ENCODE measurements around the gene U2AF2. TPM values are rescaled to one million over a fixed set of nuclear protein-coding genes. Genes with fewer than 3 reads are reported as not detected.

U2AF2 gene
- total RNA-seq (2014; rRNA removed; shearing (Covaris generic)), result 239 and 262 TPM in 2 replicates

DNA sequence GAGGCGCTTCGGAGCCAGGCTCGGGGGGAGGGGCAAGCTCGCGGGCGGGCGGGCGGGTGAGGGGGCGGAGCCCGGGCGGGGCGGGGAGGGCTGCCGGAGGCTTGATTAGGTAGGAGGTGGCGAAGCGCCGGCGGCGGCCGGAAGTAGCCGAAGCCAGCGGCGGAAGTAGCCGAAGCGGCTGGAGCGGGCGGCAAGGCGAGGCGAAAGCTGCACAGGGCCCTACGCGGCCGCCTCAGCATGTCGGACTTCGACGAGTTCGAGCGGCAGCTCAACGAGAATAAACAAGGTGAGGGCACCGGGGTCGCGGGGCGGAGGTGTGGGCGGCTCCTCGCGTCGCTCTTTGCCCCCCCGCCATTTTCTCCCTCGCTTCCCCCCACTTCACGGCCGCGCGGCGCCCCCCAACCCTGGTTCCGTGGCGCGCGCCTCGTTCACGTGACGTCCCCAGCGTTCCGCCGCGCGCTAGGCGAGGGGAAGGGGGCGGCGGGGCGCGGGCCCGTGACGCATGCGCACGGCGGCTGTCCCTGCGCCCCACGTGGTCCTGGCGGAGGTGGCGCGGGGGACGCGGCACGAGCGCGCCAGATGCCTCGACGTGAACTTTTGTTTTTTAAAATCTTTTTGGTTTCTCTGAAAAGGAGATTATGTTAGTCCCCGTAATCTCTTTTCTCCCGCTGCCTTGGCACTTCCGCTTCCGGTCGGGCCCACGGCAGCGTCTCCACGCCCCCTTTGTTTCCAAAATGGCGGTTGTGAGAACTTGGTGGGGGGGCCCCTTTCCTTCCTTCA lies at the start of gene U2AF2:
U2AF2 (plus strand) TSS at position 168 of the 780 bp plus-strand sequence; CDS start at position 238, 70 bp downstream.
- DNase-seq (ENCODE audit: low spot score), result peak; percentile 94
- in situ Hi-C loops (cut with HindIII; ENCODE audit: low sequenced_read_pairs), result no loop called here

- DNase-seq (ENCODE audit: low spot score), result peak; percentile 94
- in situ Hi-C loops (cut with HindIII; ENCODE audit: low sequenced_read_pairs), result no loop called here
Measured at GRCh38 chr19:55605207-55605636, 49.6 kb upstream of the U2AF2 start.

- in situ Hi-C loops (cut with HindIII; ENCODE audit: low sequenced_read_pairs), result no loop called here
- peak; percentile 94 for DNase-seq (ENCODE audit: low spot score)
Measured at GRCh38 chr19:55605637-55606470, 49.0 kb upstream of the U2AF2 start, which contains the start of gene ZNF865. Gene ZNF865, plus strand, starts transcription at chr19:55605647. Its CDS starts 7,972 bp downstream, at chr19:55613619.

DNA sequence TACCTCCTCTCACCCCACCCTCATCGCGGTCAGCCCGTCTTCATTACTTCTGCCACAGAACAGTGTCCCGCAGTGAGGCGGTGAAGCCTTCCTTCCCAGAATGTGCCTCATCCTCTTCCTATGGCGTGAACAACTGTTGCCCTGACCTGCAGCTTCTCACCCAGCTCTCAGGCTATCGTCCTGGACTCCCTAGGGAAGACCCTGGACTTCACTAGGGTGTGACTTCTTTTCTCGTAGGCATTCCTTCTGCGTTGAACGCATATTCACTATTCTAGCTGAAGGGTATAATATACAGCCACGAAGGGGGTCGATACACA lies 48.4 kb upstream of the U2AF2 start:
- in situ Hi-C loops (cut with HindIII; ENCODE audit: low sequenced_read_pairs), result no loop called here
- DNase-seq (ENCODE audit: low spot score), result no peak

GRCh38 chr19:55606817-55607216 lies 48.0 kb upstream of the U2AF2 start:
- DNase-seq (ENCODE audit: low spot score), result no peak
- in situ Hi-C loops (cut with HindIII; ENCODE audit: low sequenced_read_pairs), result no loop called here

DNA sequence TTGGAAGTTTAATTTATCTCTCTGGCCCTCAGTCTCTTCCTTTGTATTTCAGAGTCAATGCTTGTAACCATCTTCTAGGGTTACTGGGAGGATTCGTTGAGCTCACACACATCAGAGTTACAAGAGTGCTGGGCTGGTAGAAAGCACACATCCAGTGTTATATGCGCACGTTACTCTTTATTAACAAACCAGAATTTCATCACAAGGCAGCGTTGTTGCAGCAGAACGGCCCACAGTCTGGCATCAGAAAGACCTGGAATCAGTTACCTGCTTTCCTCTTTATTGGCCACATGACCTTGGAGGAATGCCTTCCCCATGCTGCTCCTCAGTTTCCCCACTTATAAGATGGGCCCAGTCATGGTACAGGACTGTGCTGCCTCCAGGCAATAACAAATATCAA lies 45.5 kb upstream of the U2AF2 start:
- in situ Hi-C loops (cut with HindIII; ENCODE audit: low sequenced_read_pairs), result no loop called here
- DNase-seq (ENCODE audit: low spot score), result no peak

- no peak for DNase-seq (ENCODE audit: low spot score)
- in situ Hi-C loops (cut with HindIII; ENCODE audit: low sequenced_read_pairs), result no loop called here
Measured at GRCh38 chr19:55611300-55611982, 43.4 kb upstream of the U2AF2 start.

GRCh38 chr19:55611983-55612645 lies 42.7 kb upstream of the U2AF2 start:
- DNase-seq (ENCODE audit: low spot score), result no peak
- in situ Hi-C loops (cut with HindIII; ENCODE audit: low sequenced_read_pairs), result no loop called here

GRCh38 chr19:55613396-55613795 lies 41.4 kb upstream of the U2AF2 start:
- in situ Hi-C loops (cut with HindIII; ENCODE audit: low sequenced_read_pairs), result no loop called here
- DNase-seq (ENCODE audit: low spot score), result no peak

GRCh38 chr19:55613930-55614710 lies 40.7 kb upstream of the U2AF2 start:
- DNase-seq (ENCODE audit: low spot score), result no peak
- in situ Hi-C loops (cut with HindIII; ENCODE audit: low sequenced_read_pairs), result no loop called here

DNA sequence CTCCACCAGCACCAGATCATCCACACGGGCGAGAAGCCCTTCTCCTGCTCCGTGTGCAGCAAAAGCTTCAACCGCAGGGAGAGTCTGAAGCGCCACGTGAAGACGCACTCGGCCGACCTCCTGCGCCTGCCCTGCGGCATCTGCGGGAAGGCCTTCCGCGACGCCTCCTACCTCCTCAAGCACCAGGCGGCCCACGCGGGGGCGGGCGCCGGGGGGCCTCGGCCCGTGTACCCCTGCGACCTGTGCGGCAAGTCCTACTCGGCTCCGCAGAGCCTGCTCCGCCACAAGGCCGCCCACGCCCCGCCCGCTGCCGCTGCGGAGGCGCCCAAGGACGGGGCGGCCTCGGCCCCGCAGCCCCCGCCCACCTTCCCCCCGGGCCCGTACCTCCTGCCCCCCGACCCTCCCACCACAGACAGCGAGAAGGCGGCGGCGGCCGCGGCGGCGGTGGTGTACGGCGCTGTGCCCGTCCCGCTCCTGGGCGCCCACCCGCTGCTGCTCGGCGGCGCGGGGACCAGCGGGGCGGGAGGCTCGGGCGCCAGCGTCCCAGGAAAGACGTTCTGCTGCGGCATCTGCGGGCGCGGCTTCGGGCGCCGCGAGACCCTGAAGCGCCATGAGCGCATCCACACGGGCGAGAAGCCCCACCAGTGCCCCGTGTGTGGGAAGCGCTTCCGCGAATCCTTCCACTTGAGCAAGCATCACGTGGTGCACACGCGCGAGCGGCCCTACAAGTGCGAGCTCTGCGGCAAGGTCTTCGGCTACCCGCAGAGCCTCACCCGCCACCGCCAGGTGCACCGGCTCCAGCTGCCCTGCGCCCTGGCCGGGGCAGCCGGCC lies 39.9 kb upstream of the U2AF2 start:
- in situ Hi-C loops (cut with HindIII; ENCODE audit: low sequenced_read_pairs), result no loop called here
- no peak for DNase-seq (ENCODE audit: low spot score)

DNA sequence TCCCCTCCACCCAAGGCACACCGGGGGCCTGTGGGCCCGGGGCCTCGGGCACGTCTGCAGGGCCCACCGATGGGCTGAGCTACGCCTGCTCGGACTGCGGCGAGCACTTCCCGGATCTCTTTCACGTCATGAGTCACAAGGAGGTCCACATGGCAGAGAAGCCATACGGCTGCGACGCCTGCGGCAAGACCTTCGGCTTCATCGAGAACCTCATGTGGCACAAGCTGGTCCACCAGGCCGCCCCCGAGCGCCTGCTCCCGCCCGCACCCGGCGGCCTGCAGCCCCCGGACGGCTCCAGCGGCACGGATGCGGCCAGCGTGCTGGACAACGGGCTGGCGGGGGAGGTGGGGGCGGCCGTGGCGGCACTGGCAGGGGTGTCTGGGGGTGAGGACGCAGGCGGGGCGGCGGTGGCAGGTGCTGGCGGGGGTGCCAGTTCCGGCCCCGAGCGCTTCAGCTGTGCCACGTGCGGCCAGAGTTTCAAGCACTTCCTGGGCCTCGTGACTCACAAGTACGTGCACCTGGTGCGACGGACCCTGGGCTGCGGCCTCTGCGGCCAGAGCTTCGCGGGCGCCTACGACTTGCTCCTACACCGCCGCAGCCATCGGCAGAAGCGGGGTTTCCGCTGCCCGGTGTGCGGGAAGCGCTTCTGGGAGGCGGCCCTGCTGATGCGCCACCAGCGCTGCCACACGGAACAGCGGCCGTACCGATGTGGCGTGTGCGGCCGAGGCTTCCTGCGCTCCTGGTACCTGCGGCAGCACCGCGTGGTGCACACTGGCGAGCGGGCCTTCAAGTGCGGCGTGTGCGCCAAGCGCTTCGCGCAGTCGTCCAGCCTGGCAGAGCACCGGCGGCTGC lies 39.1 kb upstream of the U2AF2 start:
- no peak for DNase-seq (ENCODE audit: low spot score)
- in situ Hi-C loops (cut with HindIII; ENCODE audit: low sequenced_read_pairs), result no loop called here

DNA sequence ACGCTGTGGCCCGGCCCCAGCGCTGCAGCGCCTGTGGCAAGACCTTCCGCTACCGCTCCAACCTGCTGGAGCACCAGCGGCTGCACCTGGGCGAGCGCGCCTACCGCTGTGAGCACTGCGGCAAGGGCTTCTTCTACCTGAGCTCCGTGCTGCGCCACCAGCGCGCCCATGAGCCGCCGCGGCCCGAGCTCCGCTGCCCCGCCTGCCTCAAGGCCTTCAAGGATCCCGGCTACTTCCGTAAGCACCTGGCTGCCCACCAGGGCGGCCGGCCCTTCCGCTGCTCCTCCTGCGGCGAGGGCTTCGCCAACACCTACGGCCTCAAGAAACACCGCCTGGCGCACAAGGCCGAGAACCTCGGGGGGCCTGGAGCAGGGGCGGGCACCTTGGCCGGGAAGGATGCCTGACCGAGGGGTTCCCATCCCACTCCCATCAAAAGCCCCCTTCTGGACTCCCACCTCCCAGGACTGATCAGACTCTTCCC lies 38.4 kb upstream of the U2AF2 start:
- DNase-seq (ENCODE audit: low spot score), result no peak
- in situ Hi-C loops (cut with HindIII; ENCODE audit: low sequenced_read_pairs), result no loop called here

GRCh38 chr19:55617426-55617825 lies 37.4 kb upstream of the U2AF2 start:
- in situ Hi-C loops (cut with HindIII; ENCODE audit: low sequenced_read_pairs), result no loop called here
- DNase-seq (ENCODE audit: low spot score), result no peak

- in situ Hi-C loops (cut with HindIII; ENCODE audit: low sequenced_read_pairs), result no loop called here
- DNase-seq (ENCODE audit: low spot score), result no peak
Measured at GRCh38 chr19:55618426-55618825, 36.4 kb upstream of the U2AF2 start.

DNA sequence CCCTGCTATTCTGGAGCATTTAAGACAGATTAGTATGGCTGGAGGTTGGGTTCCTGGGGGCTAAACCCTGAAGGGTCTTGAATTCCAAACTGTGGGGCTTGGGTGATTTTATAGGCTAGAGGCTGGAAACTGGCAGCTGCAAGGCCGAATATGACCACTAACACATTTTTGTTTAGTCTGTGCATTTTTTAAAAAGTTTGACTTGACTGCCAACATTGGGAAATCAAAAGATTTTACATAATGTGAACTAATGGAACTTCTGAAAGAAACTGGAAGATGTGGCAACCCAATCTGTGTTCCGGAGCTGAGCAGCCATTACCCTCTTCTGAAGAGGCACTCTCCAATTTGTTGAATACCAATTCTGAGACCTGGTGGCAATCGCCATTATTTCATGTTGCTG lies 35.5 kb upstream of the U2AF2 start:
- in situ Hi-C loops (cut with HindIII; ENCODE audit: low sequenced_read_pairs), result no loop called here
- DNase-seq (ENCODE audit: low spot score), result no peak
